GM19035 (cell line): ENCODE results near the gene SEMA6D.
"Not testable (repeated sequence)": the region's sequence is repeated elsewhere in the genome, so short reads cannot be mapped to it uniquely, and the experiment has no call there.

Experiments used
- ATAC-seq: cut with Tn5 transposase; IDR thresholded peaks from one replicate; pipeline ENCODE4 v1.9.1; 2021; ENCODE audit not compliant: unreplicated experiment

Gene SEMA6D

GRCh38 chr15:47718497-47719437, 1.5 kb downstream of the SEMA6D start:
- no peak for ATAC-seq

GRCh38 chr15:47719730-47720129, 2.4 kb downstream of the SEMA6D start:
- no peak for ATAC-seq

DNA sequence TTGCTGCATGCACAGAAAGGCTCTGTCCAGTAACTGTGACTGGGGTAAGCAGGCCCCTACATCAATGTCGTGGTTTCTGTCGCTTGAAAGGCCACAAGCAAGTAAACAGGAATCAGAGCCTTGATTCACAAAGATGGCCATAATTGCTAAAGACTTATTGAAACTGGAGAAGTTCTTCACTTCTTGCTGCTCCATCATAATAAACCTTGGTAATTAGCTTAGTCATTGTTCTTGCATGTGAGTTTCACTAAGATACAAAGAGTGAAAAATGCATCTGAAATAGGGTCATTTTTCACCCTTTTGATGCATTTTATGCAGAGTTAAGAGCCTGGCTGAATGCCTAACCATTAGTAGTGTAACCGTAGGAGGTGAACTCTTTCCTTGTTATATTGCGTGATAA, 3.2 kb downstream of the SEMA6D start:
- ATAC-seq: no peak

- no peak for ATAC-seq
Observed at GRCh38 chr15:47721676-47722075, 4.4 kb downstream of the SEMA6D start.

DNA sequence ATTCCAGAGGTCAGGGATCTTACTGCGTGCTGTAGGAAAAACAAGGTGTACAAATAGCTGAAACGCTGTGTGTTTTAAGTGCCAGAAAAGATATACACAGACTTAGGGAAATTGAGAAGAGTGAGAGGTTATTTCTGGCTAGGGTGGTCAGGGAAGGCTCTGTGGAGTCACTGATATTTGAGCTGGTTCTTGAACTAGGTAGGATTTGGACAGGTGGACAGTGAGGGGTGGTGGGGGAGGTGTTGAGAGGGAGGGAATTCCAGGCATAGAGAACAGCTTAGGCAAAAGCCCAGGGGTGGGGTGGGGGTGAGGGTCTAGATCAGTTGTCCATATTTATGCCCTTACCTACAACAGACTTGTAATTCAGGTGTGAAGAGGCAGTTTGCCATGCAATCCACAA, 7.0 kb downstream of the SEMA6D start:
- ATAC-seq: no peak

DNA sequence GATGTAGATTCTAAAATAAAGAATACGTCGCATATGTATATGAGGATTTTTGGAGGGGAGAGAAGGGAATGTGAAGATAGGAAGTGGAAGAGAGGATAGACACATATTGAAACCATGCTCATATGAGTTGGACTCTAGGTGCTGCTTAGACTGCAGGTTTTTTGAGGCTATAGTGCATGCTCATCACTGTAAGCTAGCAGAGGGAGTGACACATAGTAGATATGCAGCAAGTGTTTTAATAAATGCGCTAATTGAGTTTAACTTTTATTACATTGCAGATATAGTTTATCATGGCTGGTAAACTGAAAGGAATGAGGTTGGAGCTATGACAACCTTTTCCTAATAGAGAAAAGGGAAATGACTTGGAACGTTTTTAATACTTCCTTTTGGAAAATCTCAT, 7.7 kb downstream of the SEMA6D start:
- no peak for ATAC-seq

GRCh38 chr15:47725906-47726305, 8.6 kb downstream of the SEMA6D start:
- no peak for ATAC-seq

DNA sequence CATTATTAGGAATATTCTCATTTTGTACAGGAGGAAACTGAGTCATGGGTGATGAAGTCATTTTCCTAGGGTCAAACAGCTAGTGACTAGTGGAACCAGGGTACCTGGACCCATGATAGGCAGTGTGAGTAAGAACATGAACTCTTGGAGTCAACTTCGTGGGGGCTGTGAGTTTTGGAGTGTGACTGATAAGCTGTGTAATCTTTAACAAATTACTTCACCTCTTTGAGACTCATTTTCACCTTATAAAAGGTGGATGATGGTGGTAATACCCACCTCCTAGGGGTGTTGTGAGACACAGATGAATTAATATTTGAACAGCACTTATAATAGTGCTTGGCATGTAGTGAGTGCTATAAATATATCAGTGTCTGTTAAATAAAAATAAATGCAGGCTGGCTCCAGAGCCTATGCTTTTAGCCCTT, 9.1 kb downstream of the SEMA6D start:
- no peak for ATAC-seq

DNA sequence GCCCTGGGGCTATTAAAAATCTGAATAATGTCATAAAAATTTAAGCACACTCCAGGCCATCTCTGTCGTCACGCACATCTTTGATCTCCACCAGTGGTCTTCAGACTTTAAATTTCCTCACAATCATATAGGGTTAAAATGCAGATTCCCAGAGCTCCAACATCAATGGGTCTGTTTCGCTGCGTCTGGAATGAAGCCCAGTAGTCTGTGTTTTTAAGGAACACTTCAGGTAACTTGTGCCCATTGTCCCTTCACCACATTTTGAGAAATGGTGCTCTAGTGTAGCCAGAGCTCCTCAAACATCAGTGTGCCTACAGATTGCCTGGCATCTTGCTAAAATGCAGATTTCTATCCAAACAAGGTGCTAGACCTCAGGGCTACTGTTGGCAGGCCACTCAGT, 9.8 kb downstream of the SEMA6D start:
- no peak for ATAC-seq

DNA sequence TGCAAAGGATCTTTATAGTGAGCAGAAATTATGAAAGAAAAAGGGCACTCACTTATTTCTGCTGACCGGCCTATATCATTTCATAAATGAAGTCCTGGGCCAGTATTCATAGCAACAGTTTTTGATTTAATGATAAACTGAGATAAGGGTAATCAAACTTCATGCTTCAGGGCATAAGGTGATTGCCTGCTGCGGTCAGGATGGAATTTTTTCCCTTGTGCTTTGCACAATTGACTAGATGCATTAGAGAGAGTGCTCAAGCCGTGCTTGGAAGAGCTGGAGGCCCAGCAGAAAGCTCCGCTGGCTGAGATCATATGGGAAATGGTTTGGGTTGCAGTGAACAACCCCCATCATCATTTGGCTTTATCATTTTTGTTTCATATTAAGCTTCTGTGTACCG, 10.4 kb downstream of the SEMA6D start:
- ATAC-seq: no peak

DNA sequence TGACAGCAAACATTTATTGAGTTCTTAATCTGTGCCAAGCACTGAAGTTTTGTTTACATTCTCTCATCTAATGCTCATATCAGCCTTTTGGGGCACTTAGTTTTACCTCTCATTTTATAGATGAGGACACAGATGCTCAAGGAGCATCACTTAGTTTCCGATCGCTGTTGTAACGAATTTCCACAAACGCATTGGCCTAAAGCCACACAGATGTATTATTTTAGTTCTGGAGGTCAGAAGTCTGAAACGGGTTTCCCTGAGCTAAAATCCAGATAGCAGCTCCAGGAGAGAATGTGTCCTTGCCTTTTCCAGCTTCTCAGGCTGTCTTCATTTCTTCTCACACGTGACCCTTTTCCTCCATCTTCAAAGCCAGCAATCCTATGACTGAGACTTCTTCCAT, 11.1 kb downstream of the SEMA6D start:
- ATAC-seq: no peak

- no peak for ATAC-seq
Observed at GRCh38 chr15:47728886-47729285, 11.6 kb downstream of the SEMA6D start.

- ATAC-seq: no peak
Observed at GRCh38 chr15:47731230-47731629, 13.9 kb downstream of the SEMA6D start.

- ATAC-seq: no peak
Observed at GRCh38 chr15:47732248-47732647, 14.9 kb downstream of the SEMA6D start.

GRCh38 chr15:47733085-47733484, 15.8 kb downstream of the SEMA6D start:
- no peak for ATAC-seq

DNA sequence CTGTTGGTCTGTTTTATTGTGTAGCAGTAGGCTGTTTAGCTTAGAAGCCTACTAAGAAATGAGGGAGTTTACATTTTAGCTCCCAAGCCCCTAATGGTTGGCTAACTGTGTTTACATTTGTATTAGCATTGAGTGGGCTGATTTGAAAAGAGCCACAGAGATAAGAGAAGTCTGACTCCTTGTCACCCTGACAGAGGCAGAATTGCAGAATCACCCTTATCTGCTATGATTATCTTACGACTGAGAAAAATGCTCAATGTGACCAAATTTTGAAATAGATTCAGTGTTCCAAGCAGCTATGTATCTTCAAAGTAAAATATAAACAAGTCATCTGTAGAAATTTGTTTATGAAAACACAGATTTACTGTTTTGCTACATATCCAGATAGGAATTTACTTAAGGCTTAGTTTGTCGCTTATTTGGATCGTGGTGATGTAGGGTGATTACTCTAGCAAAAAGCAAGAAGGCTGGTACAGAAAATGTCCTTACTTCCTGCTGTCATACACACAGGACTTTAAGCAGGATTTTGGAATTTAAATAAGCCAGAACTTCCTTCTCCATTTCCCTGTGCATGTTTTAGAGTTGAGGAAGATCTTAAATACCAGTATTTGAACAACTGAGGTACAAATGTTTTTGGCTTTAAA, 19.0 kb downstream of the SEMA6D start:
- no peak for ATAC-seq

GRCh38 chr15:47737477-47737876, 20.2 kb downstream of the SEMA6D start:
- ATAC-seq: no peak

DNA sequence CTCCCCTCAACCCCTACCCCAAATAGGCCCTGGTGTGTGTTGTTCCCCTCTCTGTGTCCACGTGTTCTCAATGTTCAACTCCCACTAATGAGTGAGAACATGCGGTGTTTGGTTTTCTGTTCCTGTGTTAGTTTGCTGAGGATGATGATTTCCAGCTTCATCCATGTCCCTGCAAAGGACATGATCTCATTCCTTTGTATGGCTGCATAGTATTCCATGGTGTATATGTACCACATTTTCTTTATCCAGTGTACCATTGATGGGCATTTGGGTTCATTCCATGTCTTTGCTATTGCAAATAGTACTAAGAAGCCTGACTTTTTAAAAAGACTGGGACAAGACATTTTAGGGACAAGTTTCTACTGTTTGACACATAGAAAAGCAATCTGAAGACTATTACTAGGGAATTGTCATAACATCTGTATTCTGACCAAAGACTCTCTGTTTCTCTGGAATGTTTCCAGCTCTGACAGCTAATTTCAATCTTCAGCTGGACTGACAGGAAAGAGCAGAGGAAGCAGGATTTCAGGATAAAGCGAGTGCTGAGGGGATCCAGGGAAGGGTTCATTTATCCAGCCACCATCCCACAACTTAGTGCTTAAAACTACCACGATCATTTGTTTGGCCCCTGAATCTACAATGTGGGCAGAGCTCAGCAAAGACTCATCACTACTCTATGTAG, 21.0 kb downstream of the SEMA6D start:
- not testable (repeated sequence) for ATAC-seq

DNA sequence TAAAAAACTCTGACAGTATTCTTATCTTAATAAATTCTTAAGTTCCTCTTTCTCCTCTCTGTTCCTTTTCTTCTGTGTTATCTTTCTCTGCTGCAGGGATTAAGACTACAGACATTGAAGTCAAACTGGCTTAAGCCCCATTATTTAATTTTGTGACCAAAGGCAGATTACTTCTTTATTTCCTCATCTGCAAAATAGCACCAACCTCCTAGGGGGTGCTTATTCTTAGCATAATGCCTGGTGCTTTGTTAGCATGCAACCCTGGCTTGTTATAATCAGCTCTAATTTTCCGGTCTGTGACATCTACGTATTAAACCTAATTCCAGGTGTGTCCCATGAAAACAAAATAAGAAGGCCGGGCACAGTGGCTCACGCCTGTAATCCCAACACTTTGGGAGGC, 23.8 kb downstream of the SEMA6D start:
- ATAC-seq: no peak

GRCh38 chr15:47741907-47742306, 24.6 kb downstream of the SEMA6D start:
- ATAC-seq: no peak

GRCh38 chr15:47742334-47742733, 25.0 kb downstream of the SEMA6D start:
- ATAC-seq: no peak

GRCh38 chr15:47742742-47743141, 25.4 kb downstream of the SEMA6D start:
- ATAC-seq: no peak
